IMR-90 (cell line): ENCODE data around the gene PCDHGC5.

ENCODE experiments used
- MAZ ChIP-seq: IDR thresholded peaks from 2 replicates; pipeline ENCODE4 v1.6.1; 2012; ENCODE audit warnings: low read depth, mild to moderate bottlenecking, low read length, improper control_type of control experiment, moderate library complexity, borderline replicate concordance
- POLR2A ChIP-seq: IDR thresholded peaks from 2 replicates; pipeline ENCODE4 v1.6.1; 2012; ENCODE audit warnings: mild to moderate bottlenecking, low read depth, low read length
- SMC3 ChIP-seq: fragments of 150-350 bp; IDR thresholded peaks from 2 replicates; pipeline ENCODE4 v1.6.1; 2016; ENCODE audit warnings: low read depth, mild to moderate bottlenecking, antibody characterized with exemption, low read length, moderate library complexity
- TF ChIP-seq, protein P1 (sequence below): conservative IDR thresholded peaks from 2 replicates; pipeline ENCODE4 v1.5.1; 2012; ENCODE audit warnings: mild to moderate bottlenecking, low read depth, low read length, improper control_type of control experiment
- TF ChIP-seq, protein P2 (sequence below): fragments of 150-350 bp; IDR thresholded peaks from 2 replicates; pipeline ENCODE4 v1.6.1; 2017; ENCODE audit warnings: mild to moderate bottlenecking, antibody characterized with exemption, low read length, low read depth

GRCh38 chr5:141483902-141484301, 5.0 kb upstream of the PCDHGC5 start:
- TF ChIP-seq, protein P1, sequence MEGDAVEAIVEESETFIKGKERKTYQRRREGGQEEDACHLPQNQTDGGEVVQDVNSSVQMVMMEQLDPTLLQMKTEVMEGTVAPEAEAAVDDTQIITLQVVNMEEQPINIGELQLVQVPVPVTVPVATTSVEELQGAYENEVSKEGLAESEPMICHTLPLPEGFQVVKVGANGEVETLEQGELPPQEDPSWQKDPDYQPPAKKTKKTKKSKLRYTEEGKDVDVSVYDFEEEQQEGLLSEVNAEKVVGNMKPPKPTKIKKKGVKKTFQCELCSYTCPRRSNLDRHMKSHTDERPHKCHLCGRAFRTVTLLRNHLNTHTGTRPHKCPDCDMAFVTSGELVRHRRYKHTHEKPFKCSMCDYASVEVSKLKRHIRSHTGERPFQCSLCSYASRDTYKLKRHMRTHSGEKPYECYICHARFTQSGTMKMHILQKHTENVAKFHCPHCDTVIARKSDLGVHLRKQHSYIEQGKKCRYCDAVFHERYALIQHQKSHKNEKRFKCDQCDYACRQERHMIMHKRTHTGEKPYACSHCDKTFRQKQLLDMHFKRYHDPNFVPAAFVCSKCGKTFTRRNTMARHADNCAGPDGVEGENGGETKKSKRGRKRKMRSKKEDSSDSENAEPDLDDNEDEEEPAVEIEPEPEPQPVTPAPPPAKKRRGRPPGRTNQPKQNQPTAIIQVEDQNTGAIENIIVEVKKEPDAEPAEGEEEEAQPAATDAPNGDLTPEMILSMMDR, result no peak
- TF ChIP-seq POLR2A (no peak), SMC3 (no peak), MAZ (no peak)
- TF ChIP-seq, protein P2, sequence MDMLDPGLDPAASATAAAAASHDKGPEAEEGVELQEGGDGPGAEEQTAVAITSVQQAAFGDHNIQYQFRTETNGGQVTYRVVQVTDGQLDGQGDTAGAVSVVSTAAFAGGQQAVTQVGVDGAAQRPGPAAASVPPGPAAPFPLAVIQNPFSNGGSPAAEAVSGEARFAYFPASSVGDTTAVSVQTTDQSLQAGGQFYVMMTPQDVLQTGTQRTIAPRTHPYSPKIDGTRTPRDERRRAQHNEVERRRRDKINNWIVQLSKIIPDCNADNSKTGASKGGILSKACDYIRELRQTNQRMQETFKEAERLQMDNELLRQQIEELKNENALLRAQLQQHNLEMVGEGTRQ, result no peak
